Measurements from ENCODE around the gene IL17REL.

DNA sequence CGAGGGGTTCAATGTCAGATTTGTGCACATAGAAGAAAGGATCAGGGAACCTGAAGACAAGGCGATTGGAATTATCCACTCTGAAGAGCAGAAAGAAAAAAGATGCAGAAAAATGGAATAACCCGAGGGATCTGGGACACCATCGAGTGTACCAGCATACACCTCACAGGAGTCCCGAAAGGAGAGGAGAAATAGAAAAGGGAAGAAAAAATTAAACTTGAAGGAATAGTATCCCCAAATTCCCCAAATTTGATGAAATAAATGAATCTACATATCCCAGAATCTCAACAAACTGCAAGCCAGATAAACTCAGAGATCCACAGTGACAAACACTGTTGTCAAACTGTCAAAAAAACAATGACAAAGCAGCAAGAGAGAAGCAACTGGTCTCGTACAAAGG, 21.4 kb downstream of the IL17REL start:
- TF ChIP-seq, protein P1, sequence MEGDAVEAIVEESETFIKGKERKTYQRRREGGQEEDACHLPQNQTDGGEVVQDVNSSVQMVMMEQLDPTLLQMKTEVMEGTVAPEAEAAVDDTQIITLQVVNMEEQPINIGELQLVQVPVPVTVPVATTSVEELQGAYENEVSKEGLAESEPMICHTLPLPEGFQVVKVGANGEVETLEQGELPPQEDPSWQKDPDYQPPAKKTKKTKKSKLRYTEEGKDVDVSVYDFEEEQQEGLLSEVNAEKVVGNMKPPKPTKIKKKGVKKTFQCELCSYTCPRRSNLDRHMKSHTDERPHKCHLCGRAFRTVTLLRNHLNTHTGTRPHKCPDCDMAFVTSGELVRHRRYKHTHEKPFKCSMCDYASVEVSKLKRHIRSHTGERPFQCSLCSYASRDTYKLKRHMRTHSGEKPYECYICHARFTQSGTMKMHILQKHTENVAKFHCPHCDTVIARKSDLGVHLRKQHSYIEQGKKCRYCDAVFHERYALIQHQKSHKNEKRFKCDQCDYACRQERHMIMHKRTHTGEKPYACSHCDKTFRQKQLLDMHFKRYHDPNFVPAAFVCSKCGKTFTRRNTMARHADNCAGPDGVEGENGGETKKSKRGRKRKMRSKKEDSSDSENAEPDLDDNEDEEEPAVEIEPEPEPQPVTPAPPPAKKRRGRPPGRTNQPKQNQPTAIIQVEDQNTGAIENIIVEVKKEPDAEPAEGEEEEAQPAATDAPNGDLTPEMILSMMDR (IDR thresholded peaks at IDR 0.05): no peak
- TF ChIP-seq POLR2A (IDR thresholded peaks at IDR 0.05): no peak

Data from adrenal gland (tissue), 5 donors.